Lower leg skin (tissue), 3 donors: ENCODE measurements around the gene BANF2.

Experiments
- POLR2A ChIP-seq, 2 donors: fragments of 450-650 bp; IDR thresholded peaks; one replicate each; pipeline ENCODE4 v1.6.1; 2016 to 2017; ENCODE audit warnings: antibody characterized with exemption in 2 of 2, mild to moderate bottlenecking in 1 of 2, moderate library complexity in 1 of 2
- TF ChIP-seq, protein P1 (sequence below), 3 donors: fragments of 450-650 bp; IDR thresholded peaks; one replicate each; pipeline ENCODE4 v1.5.1; 2016; ENCODE audit warnings: antibody characterized with exemption in 3 of 3, mild to moderate bottlenecking in 3 of 3, moderate library complexity in 2 of 3

DNA sequence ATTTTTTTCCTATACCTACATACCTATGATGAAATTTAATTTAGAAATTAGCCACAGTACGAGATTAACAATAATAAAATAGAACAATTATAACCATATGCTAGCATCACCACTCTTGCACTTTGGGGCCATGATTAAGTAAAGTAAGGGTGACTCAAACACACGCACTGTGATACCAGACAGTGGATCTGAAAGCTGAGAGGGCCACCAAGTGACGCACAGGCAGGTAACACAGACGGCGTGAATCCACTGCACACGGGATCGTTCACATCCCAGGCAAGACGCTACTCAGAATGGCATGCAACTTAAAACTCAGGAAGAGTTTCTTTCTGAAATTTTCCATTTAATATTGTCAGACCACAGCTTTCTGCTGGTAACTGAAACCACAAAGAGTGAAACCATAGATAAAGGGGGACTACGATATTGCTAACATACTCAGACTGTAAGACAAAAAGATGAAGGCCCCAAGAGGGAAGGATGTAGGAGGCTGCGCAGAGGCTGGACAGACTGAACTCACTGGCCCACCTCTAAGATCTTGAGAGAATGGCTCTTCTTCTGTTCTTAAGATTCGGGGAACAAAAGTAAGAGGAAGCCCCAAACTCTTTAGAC is 35.6 kb upstream of the BANF2 start:
- TF ChIP-seq POLR2A (IDR thresholded peaks at IDR 0.05): no peak
- TF ChIP-seq, protein P1, sequence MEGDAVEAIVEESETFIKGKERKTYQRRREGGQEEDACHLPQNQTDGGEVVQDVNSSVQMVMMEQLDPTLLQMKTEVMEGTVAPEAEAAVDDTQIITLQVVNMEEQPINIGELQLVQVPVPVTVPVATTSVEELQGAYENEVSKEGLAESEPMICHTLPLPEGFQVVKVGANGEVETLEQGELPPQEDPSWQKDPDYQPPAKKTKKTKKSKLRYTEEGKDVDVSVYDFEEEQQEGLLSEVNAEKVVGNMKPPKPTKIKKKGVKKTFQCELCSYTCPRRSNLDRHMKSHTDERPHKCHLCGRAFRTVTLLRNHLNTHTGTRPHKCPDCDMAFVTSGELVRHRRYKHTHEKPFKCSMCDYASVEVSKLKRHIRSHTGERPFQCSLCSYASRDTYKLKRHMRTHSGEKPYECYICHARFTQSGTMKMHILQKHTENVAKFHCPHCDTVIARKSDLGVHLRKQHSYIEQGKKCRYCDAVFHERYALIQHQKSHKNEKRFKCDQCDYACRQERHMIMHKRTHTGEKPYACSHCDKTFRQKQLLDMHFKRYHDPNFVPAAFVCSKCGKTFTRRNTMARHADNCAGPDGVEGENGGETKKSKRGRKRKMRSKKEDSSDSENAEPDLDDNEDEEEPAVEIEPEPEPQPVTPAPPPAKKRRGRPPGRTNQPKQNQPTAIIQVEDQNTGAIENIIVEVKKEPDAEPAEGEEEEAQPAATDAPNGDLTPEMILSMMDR (IDR thresholded peaks at IDR 0.05): no peak
